SW480 (cell line): ENCODE results near the gene FBXO30.

ENCODE experiments used
- DNase-seq: peaks from one replicate; pipeline ENCODE4 v3.0.0-alpha.2; 2016; ENCODE audit warnings: low spot score

FBXO30 gene

GRCh38 chr6:145816392-145816791 lies 1.8 kb upstream of the FBXO30 start:
- no peak for DNase-seq

- peak; percentile 20 for DNase-seq
Observed at GRCh38 chr6:145815309-145816274, 997 bp upstream of the FBXO30 start.

- DNase-seq, result no peak
Observed at GRCh38 chr6:145814035-145814500, 527 bp downstream of the FBXO30 start.

- DNase-seq, result peak; percentile 49
Observed at GRCh38 chr6:145813285-145814034, 1.1 kb downstream of the FBXO30 start.

DNA sequence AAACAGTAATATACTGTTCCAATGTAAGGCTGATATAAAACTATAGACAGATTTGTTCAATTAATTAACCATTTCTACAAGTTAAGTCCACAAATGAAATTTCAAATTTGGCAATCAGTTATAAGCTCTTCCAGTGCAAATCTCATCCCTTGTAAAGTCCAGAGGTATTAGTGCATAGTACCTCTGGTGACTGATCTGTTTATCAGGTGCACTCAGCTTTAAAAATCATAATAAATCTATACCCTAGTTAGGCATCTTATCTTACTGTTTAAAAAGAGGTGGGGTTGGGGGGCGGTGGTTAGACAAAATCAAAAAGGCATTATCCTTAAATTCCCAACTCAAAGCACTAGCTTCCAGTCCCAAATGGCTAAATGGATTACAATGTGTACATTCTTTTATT lies 2.9 kb downstream of the FBXO30 start:
- no peak for DNase-seq

DNA sequence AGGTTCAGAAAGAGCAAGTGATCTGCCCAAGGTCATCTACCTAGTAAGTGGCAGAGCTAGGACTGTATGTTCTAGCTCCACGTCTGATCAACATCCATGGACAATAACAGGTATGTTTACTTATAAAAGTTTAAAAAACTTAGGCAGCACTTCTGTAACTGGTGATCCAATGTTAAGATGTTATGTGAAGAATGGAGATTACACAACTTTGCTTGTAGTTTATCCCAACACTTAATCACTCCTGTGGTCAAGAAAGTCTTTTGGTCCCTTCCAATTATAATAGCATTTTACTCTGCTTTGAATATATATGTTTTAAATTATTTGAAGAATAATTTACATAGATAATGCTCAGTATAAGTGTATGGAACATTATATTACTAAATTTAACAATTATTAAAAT lies 4.8 kb downstream of the FBXO30 start:
- no peak for DNase-seq

GRCh38 chr6:145809211-145809610 lies 5.4 kb downstream of the FBXO30 start:
- DNase-seq, result no peak

DNA sequence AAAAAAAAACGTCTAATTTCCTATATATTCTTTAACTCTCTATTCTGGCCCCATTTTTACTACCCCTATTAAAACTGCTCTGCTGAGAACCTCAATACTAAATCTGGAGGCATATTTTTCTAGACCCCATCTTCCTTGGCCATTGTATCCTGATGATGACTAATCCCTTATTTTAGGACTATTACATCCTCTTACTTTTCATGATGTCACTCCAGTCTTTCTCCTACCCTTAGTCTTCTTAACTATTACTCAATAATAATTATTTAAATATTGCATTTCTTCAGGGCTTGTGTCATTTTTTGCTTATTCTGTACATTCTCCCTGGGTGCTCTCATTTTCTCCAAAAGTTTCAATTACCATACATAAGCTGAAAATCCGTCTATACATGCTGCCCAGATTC lies 6.4 kb downstream of the FBXO30 start:
- DNase-seq, result no peak

DNA sequence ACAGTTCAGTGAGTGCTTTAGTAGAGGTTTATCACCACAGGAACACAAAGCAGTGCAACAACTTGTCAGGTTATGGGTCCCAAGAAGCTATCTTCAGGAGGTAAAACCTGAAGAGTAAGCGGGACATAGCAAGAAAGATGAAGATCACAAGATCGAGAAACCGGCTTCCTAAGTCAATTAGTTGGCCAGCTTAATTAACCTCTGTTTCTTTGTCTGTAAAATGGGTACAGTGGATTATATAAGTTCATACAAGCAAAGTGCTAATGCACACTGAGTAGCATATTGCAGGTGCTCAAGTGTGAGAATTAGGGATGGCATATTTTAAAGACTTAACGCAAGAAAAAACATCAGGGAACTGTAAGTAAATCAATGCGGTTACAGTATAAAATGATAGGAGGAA lies 12.5 kb downstream of the FBXO30 start:
- no peak for DNase-seq

GRCh38 chr6:145801021-145801420 lies 13.6 kb downstream of the FBXO30 start:
- no peak for DNase-seq

- DNase-seq, result no peak
Observed at GRCh38 chr6:145798530-145798929, 16.1 kb downstream of the FBXO30 start.

GRCh38 chr6:145789443-145789842 lies 25.2 kb downstream of the FBXO30 start:
- DNase-seq, result no peak

DNA sequence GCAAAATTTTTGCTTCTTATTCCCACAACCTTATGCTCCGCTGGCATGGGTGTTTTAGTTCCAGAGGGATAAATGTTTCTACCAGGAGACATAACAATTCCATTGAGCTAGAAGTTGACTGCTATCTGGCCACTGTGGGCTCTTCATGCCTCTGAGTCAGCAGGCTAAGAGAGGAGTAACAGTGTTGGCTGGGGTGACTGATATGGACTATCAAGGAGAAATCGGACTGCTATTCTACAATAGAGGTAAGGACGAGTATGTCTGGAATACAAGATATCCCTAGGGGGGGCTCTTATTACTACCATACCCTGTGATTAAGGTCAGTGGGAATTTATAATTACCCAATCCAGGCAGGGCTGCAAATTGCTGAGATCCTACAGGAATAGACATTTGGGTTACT lies 26.9 kb downstream of the FBXO30 start:
- no peak for DNase-seq

DNA sequence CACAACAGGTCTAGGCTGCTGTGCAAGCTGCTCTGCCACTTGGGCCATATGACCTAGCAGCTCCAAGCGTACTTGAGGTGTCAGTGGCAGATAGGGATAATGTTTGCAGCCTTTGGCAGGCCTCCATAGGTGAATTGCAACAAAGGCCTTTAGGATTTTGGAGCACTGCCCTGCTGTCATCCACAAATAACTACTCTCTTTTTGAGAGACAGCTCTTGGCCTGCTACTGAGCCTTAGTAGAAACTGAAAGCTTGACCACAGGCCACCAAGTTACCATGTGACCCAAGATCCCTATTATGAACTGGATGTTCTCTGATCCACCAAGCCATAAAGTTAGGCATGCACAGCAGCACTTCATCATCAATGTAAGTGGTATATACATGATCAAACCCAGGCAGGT lies 29.9 kb downstream of the FBXO30 start:
- DNase-seq, result no peak

DNA sequence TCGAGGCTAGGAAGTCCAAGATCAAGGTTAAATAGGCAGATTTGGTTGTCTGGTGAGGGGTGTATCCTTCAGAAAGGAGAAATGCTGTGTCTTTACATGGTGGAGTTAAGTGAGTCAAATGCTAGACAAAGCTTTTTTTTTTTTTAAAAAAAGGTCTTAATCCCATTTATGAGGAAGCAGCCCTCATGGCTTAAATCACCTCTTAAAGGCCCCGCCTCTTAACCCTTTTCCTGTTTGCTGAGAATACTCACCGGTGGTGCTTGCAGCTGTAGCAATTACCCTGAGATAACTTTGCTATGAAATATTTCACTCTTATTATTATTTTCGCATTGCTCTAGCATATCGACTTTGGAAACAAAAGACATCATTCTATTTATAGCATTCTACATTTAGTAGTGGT lies 30.8 kb downstream of the FBXO30 start:
- DNase-seq, result no peak

DNA sequence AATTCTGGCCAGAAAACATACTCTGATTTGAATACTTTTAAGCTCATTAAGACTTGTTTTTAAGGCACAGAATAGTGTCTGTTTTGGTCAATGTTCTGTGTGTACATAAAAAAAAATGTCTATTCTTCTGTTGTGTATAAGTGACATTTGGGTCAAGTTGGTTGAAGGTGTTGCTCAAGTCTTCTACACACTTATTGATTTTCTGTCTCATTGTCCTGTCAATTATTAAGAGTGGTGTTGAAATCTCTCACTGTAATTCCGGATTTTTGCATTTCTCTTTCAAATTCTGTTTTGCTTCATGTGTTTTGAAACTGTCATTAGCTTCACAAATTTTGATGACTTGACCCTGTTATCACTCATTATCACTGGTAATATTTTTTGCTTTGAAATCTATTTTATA lies 41.7 kb downstream of the FBXO30 start:
- no peak for DNase-seq

DNA sequence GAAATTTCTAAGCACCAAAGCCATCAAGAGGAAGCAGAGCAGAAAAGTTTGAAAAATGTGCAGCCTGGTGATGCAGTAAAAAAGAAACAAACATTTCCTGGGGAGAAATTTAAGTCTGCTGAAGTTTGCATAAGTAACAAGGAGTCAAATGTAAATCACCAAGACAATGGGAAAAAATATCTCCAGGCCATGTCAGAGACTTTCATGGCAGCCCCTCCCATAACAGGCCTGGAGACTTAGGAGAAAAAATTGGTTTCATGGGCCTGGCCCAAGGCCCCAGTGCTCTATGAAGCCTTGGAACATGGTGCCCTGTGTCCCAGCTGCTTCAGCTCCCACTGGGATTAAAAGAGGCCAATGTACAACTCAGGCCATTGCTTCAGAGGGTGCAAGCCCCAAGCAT lies 49.1 kb downstream of the FBXO30 start:
- DNase-seq, result no peak

DNA sequence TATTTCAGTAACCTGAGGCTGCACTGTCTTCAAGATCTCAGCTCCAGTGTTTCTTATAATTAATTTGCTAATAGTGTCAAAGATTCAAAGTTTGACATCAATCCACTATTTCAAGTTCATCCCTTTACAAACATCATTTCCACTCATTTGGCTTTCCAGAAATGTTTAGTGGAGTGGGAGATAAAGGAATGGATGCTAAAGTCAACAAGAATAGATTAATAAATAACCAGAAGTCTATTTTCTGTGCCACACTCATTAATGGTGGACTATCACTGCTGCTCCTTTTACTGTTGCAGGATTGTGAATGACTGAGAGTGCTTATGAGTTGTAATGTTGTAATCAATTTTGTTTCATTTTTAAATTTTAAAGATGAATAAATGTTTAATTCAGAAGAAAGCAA lies 50.9 kb downstream of the FBXO30 start:
- no peak for DNase-seq

DNA sequence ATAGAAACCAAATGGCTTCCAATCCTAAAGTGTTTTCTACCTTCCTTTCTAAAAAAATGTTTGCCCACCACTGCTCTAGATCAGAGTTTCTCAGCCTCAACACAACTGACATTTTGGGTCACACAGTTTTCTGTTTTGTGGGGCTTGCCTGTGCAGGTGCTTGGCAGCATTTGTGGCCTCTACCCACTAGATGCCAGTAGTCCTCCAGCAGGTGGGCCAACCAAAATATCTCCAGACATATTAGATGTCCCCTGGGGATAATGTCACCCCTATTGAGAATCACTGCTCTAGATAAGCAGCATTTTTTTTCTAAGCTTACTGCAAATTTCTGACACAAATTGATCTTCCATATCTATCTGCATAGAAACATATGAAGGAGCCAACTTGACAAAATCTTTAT lies 53.0 kb downstream of the FBXO30 start:
- no peak for DNase-seq

- no peak for DNase-seq
Observed at GRCh38 chr6:145758113-145758512, 56.5 kb downstream of the FBXO30 start.

- DNase-seq, result peak; percentile 30
Observed at GRCh38 chr6:145756170-145756662, 58.4 kb downstream of the FBXO30 start.

DNA sequence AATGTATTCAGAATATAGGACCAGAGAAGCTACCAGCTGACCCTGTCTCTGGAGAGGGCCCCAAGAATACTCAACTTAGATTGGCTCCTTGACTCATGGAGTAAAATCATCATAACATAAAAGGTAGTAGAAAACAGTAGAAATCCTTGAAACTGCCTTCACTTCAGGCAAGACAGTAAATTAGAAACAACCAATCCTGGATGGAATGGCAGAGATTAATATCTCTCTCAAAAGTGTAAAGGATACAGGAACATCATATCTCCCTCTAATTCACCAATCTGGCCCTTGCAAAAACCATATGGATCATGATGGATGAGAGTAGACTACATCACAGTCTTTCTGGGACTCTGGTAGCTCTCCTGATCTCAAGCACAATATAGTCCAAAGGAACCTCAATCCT lies 58.9 kb downstream of the FBXO30 start:
- no peak for DNase-seq

GRCh38 chr6:145752638-145753037 lies 62.0 kb downstream of the FBXO30 start:
- no peak for DNase-seq
